NCI-H82 (cell line): Measurements from ENCODE around the gene PAX2.

Source experiments
- DNase-seq: peaks from one replicate; lab custom pipeline; 2025; lab: John Stamatoyannopoulos, UW

The PAX2 gene

GRCh38 chr10:100848770-100849169 is 103.4 kb downstream of the PAX2 start:
- DNase-seq = no peak

DNA sequence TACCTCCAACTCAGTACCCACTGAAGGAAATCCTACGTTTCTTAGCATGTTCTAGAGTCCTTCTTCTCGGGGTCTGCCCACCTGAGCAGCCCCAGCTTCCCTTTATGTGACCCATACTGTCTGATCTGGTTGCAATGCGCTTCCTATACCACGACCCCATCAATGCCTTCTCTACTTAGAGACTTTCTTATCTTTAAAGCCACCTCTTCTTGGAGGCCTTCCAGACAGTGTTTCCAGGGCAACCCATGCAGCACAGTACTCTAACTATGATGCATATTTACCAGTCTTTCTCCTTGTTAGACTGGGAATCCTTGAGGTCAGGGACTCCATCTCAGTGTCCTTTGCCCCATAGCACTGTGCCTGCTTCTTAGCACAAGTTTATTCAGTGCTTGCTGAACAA is 112.9 kb downstream of the PAX2 start:
- DNase-seq = no peak

DNA sequence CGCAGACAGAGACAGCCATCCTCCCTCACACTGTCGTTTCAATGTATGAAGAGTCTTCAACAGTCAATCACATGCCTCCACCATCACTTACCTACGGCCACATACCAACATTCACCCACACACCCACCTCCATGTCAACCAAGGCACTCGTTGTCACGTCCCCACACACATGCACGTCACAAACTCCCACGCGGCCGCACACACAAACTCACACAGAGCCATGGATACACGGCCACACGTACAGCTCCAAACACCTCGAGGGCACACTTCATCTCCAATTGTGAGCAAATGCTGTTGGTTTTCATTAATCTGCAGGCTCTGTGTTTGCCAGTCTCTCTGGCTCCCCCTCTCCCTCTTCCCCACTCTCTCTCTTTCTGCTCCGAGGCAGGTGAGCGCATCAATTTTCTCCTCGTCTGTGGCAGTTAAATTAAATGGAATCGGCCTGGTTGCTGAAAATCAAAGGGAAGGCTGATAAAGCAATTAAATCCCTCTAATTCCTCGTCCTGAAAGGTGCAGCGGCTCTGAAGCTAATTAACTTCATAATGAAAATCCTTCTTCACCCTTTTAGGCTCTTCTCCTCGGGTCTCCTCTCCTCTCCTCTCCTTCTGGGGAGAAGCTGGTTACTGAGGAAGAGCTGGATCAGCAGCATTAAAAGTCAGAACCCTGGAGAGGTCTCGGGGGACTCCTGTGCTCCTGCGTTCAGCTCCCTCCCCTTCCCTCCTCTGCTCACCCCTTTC is 113.5 kb downstream of the PAX2 start:
- DNase-seq = peak; percentile 64

GRCh38 chr10:100859484-100859763 is 114.0 kb downstream of the PAX2 start:
- no peak for DNase-seq

GRCh38 chr10:100863433-100863832 is 118.1 kb downstream of the PAX2 start:
- no peak for DNase-seq

GRCh38 chr10:100864036-100864885 is 118.9 kb downstream of the PAX2 start:
- peak; percentile 12 for DNase-seq

- no peak for DNase-seq
Measured at GRCh38 chr10:100864978-100865377, 119.6 kb downstream of the PAX2 start.

GRCh38 chr10:100866010-100866409 is 120.6 kb downstream of the PAX2 start:
- peak; percentile 43 for DNase-seq

DNA sequence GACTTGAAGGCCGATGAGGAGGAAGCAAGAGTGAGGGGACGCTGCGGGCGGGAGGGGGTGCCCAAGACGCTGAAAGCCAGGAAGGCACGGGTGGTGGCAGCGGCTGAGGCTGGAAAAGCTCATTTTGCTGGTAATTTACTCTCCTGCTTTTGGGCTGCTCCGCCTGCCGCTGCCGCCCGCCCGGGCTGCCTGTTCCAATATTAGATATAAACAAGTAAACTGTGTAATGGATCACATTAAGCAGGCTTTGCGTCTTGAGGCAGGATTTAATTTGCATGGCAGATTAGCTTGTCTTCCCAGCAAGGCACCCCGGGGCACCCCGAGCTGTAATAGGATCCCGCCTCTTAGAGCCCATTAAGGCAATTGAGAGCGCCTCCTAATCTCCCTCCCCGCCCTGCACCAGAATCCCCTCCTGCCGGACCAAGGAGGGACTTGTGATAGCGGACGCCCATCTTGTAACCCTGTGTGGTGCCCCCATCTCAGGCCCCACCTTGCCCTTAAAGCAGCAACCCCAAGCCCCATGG is 121.3 kb downstream of the PAX2 start:
- peak; percentile 96 for DNase-seq

DNA sequence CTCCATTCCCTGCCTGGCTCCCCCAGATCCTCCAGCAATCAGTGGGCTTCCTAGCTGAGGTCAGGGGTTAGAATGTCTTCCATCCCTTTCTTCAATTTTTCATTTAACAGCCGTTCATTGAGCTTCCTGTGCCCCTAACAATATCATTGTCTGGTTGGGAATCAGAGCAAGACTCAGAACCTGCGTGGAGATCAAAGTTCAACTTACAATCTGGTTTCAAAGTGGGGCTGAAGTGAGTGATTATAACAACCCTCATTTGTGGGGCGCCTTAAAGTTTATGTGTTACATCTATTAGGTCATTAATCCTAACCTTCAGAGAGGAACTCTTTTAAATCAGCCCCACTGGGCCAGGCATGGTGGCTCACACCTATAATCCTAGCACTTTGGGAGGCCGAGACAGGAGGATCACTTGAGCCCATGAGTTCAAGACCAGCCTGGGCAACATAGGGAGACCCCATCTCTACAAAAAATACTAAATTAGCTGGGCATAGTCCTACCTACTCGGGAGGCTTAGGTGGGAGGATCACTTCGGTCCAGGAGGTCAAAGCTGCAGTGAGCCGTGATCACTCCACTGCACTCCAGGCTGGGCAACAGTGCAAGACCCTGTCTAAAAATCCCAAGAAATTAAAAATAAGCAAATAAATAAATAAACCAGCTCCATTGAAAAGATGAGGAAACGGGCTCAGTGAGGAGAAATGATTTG is 122.0 kb downstream of the PAX2 start:
- DNase-seq = no peak

DNA sequence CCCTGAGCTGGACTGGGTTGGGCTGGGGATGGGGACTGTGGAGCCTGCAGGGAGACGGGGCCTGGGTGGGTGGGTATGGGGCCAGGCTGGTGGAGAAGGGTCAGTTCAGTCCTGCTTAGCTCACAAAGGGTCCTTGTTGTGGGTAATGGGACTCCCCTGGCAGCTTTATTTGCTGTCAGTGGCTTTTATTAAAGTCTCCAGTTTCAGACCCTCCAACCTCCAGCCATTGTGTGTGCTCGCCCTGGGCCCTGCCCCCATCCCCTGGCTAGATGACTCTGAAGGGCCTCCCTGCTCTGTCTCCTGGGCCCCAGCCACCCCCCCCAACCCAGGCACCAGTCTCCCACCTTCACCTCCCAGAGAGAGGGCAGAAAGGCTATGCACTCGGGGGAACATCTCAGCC is 123.0 kb downstream of the PAX2 start:
- no peak for DNase-seq

DNA sequence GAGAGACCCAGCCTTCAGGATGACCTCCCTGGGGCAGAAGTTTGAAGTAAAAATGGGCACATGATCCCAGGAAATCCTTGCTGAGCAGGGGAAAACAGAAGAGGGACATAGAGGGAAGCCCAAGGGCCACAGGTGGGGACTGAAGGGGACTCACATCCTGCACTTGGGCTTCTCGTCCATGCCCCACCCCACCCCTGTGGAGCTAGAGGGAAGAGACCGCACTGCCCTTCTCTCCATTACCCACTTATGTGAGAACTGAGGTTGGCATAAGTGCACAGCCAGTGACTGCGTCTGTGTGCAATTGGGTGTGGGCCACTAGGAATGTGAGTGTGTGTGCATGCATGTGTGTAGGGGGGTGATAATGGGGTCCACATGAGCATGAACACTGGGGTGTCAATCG is 124.0 kb downstream of the PAX2 start:
- DNase-seq = no peak

- peak; percentile 82 for DNase-seq
Measured at GRCh38 chr10:100872034-100872791, 126.8 kb downstream of the PAX2 start.

GRCh38 chr10:100873146-100873826 is 127.9 kb downstream of the PAX2 start:
- DNase-seq = no peak

- DNase-seq = no peak
Measured at GRCh38 chr10:100873827-100874326, 128.5 kb downstream of the PAX2 start.

DNA sequence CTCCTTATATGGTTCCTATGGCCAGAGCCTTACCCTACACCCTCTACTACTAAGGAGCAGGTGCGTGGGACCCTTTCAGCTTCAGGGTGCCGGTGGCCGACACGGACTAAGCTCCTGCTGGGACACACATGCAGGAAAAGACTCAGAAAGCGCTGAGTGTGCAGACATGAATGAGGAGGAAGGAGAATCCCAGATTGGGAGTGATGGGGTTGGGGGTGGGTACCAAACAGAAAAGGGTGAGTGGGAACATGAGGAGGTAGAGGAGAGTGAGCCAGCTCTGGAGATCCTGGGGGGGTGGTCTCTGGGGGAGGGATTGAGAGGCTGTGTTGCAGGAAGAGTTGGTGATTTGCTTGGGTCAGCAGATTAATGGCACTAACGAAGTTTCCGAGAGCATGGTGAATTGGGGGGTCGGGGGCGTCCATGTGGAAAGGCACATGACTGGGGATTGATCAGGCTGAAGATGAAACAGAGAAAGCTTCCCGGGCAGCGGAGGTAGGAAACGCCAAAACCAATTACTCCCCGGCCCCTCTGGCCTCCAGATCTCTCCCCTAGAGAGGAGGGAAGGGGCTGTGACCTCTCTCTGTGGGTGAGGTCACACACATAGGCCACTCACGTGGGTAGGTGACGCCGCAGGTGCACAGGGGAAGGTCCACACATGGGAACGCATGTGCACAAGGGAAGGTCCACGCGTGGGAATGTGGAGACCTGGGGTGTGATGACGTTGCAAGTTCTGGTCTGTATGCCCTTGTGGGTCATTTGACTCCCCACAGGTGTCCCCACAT is 129.5 kb downstream of the PAX2 start:
- DNase-seq = no peak

DNA sequence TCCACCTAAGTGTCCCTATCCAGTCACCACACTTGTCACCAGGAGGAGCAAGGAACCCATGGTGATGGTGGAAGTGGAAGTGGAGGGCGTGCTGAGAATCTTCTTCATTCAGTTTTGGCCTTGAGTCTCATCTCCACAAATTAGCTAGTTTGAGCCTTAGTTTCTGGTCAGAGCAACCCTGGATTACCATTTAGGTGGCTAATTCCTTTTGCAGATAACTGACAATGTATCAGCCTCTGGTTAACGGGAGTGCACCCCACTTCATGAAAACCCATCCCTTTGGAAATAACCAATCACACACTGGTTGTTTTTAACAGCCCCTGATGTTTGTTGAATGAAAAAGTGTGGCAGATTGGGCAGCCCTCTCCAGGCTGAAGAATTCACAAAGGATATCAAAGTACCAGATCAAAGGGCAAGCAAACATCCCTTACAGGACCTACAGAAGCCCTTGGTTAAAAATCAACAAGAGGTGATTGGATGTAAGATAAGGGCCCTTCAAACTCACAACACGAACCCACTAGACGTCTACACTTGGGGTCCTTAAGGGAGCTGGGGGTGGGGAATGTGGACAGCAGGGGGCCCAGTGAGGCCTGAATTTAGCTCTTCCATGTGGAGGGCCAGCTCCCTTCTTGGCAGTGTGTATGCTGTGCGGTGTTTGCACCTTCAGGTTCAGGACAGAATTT is 130.2 kb downstream of the PAX2 start:
- no peak for DNase-seq

DNA sequence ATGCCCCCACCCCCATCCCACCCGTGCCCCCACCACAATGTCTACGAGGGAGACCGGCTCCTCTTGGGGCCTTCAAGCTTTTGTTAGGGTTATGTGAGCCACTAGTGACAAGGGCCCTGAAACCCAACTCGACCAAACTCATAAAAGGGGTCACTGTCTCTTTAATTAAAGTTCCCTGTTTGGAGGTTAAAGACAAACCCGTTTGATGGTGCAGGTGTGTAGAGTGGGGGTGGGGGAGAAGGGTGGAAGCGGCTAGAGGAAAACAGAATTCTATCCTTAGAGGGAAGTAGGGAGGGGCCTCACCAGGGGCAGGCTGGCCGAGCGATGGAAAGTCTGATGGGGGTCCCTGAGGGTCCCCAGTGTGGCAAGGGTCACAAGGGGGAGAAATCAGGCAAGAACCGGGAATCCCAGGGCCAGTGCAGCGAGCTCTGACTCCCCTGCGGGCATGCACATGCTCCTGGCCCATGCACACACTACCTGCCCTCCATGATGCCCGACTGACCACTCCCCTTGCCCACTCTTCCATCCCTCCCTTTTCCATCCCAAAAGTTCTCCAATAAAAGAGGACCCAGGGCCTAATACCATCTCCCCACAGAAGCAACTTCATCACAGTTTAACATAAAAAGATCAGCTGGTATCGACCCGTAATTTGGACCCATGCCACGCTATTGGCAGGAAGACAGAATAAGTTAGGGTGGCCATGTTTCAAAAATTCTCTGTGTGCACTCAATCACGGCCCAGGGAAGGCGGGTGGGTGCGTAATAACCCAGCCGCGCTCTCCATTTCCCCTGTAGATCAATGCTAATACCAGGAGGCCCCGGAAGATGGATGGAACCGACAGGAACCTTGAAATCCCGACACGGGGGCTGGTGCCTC is 131.4 kb downstream of the PAX2 start:
- DNase-seq = no peak

DNA sequence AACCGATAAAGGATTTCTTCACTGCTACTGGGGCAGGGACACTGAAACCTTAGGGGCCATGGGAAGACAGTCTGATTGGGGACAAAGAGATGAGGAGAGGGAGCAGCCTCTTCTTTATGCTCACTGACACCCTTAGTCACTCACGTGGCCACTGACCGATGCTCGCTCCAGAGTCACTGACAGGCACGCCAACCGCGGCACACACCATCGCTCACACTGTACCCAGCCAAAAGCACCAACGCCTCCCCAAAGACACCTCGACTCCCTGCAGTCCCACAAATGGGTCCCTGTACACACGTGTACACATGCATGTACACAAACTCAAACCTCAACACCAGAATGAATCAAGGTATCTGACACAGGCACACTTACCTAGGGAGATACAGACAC is 132.1 kb downstream of the PAX2 start:
- no peak for DNase-seq
